K562 (cell line): ENCODE results near the gene SRBD1. TPM values are rescaled to one million over a fixed set of nuclear protein-coding genes. Genes with fewer than 3 reads are reported as not detected.

Source experiments
- ATAC-seq: fragments of 200-7000 bp; cut with Tn5 transposase; 3 replicates; pipeline ENCODE4 v1.9.1; 2020; ENCODE audit warnings: moderate library complexity
- BruUV-seq: library from RNA; stranded (reverse); fragments of 400-500 nt; replicated peaks from 2 replicates; lab custom pipeline; 2021; lab: Mats Ljungman, UMichigan
- CTCF ChIA-PET: fragments of 300-600 bp; formaldehyde crosslinking; extraction: SDS; loops from one replicate; lab custom pipeline; 2021; ENCODE audit warnings: low intra/inter-chr PET ratio; lab: Yijun Ruan, JAX
- POLR2A ChIA-PET: fragments of 300-600, 350-650 bp; sonication (Branson Sonifier 250); formaldehyde crosslinking; extraction: SDS; loops from one replicate; lab custom pipeline; 2021; ENCODE audit warnings: antibody characterized with exemption, inconsistent platforms; lab: Yijun Ruan, JAX
- DNase-seq, 4 experiments: peaks; one replicate each; pipeline versions ENCODE4 v3.0.0 to v3.0.0-alpha.2; 2011 to 2018; ENCODE audit warnings: low spot score in 3 of 4, mixed read lengths in 3 of 4; ENCODE audit errors: extremely low read depth in 1 of 4
- FAIRE-seq: peaks from 2 replicates; lab custom pipeline; 2011; peaks lifted over from hg19 to GRCh38; lab: Jason Lieb, UNC
- H2AFZ ChIP-seq: 2 replicates; pipeline ENCODE4 v1.6.0; 2011; ENCODE audit warnings: low read depth, low read length, control low read depth, inconsistent platforms
- H3K27ac ChIP-seq: fragments of 200-600 bp; 3 replicates; pipeline ENCODE4 v1.8.0; 2011; ENCODE audit warnings: low read depth, mild to moderate bottlenecking, control low read depth, inconsistent platforms, low read length, moderate library complexity, mixed read lengths; ENCODE audit errors: extremely low read depth
- H3K27me3 ChIP-seq, 2 experiments: fragments of 300-600 bp in 1 of 2; 2 replicates in 1 of 2; 3 replicates in 1 of 2; pipeline versions ENCODE4 v1.6.0 to v1.8.0; 2011; ENCODE audit warnings: inconsistent platforms in 2 of 2, low read length in 2 of 2, mild to moderate bottlenecking in 1 of 2, mixed read lengths in 1 of 2, moderate library complexity in 1 of 2; ENCODE audit not compliant: control insufficient read depth in 2 of 2, insufficient read depth in 2 of 2
- H3K36me3 ChIP-seq: fragments of 300-600 bp; 3 replicates; pipeline ENCODE4 v1.8.0; 2011; ENCODE audit warnings: mild to moderate bottlenecking, low read length, inconsistent platforms; ENCODE audit not compliant: control insufficient read depth, insufficient read depth
- H3K4me1 ChIP-seq, 2 experiments: fragments of 200-600 bp in 1 of 2; replicated peaks in 1 of 2; 2 replicates in 1 of 2; 3 replicates in 1 of 2; pipeline versions ENCODE4 v1.5.1 to v1.8.0; 2011; ENCODE audit warnings: inconsistent platforms in 2 of 2, low read length in 2 of 2, mild to moderate bottlenecking in 1 of 2, mixed read lengths in 1 of 2, moderate library complexity in 1 of 2; ENCODE audit not compliant: control insufficient read depth in 2 of 2, insufficient read depth in 2 of 2
- H3K4me2 ChIP-seq: 2 replicates; pipeline ENCODE4 v1.6.1; 2011; ENCODE audit warnings: low read length, control low read depth, inconsistent platforms, mixed read lengths; ENCODE audit not compliant: insufficient read depth
- H3K4me3 ChIP-seq: fragments of 200-600 bp; sonication (generic), shearing (Covaris generic); 2 replicates; pipeline ENCODE4 v1.5.1; 2016; ENCODE audit warnings: control low read depth, inconsistent platforms
- H3K79me2 ChIP-seq: fragments of 200-600 bp; 3 replicates; pipeline ENCODE4 v1.8.0; 2011; ENCODE audit warnings: low read length, inconsistent platforms; ENCODE audit not compliant: control insufficient read depth, insufficient read depth
- H3K9ac ChIP-seq, 2 experiments: 2 replicates each; pipeline versions ENCODE4 v1.6.0 to v1.6.1; 2011; ENCODE audit warnings: low read depth in 2 of 2, low read length in 2 of 2, control low read depth in 1 of 2, inconsistent platforms in 1 of 2, mild to moderate bottlenecking in 1 of 2, mixed read lengths in 1 of 2; ENCODE audit not compliant: insufficient read depth in 1 of 2
- H3K9me1 ChIP-seq: one replicate; pipeline ENCODE4 v1.6.0; 2011; ENCODE audit warnings: inconsistent platforms, mild to moderate bottlenecking, low read length, moderate library complexity; ENCODE audit not compliant: control insufficient read depth, insufficient read depth
- H3K9me3 ChIP-seq: replicated peaks from 2 replicates; pipeline ENCODE4 v1.5.1; 2011; ENCODE audit warnings: low read depth, low read length, inconsistent platforms; ENCODE audit not compliant: control insufficient read depth, insufficient read depth
- H4K20me1 ChIP-seq: replicated peaks from 2 replicates; pipeline ENCODE4 v1.6.1; 2011; ENCODE audit warnings: low read length, inconsistent platforms, mixed read lengths; ENCODE audit not compliant: control insufficient read depth, insufficient read depth
- CHD4 ChIP-seq: fragments of 200-600 bp; sonication (generic); IDR thresholded peaks from 3 replicates; pipeline ENCODE4 v1.6.1; 2012; ENCODE audit warnings: low read depth, mild to moderate bottlenecking, mixed read lengths, low read length, inconsistent platforms; ENCODE audit not compliant: insufficient read depth, insufficient replicate concordance, poor library complexity, severe bottlenecking
- ELF2 ChIP-seq: fragments of 250-450 bp; sonication (Bioruptor Pico); IDR thresholded peaks from 2 replicates; pipeline ENCODE4 v1.5.0; 2021; ENCODE audit warnings: mild to moderate bottlenecking
- EZH2 ChIP-seq: IDR thresholded peaks from 2 replicates; pipeline ENCODE4 v1.6.1; 2012; ENCODE audit warnings: low read depth, mild to moderate bottlenecking, inconsistent platforms, low read length, borderline replicate concordance
- GATA2 ChIP-seq: sonication (generic); formaldehyde crosslinking; IDR thresholded peaks from 2 replicates; pipeline ENCODE4 v1.4.0; 2020; ENCODE audit warnings: mild to moderate bottlenecking, missing genetic modification reagents
- HDAC6 ChIP-seq: IDR thresholded peaks from 2 replicates; pipeline ENCODE4 v1.6.1; 2012; ENCODE audit warnings: low read depth, mild to moderate bottlenecking, control low read depth, inconsistent platforms, low read length, moderate library complexity
- HIVEP1 ChIP-seq: fragments of 250-450 bp; sonication (Bioruptor Pico); IDR thresholded peaks from 2 replicates; pipeline ENCODE4 v1.4.0; 2020; ENCODE audit warnings: mild to moderate bottlenecking
- NCOA6 ChIP-seq: fragments of 450-650 bp; IDR thresholded peaks from 2 replicates; pipeline ENCODE4 v1.6.1; 2017; ENCODE audit warnings: mild to moderate bottlenecking
- PATZ1 ChIP-seq: fragments of 250-450 bp; sonication (Bioruptor Pico); IDR thresholded peaks from 2 replicates; pipeline ENCODE4 v1.5.0; 2020; ENCODE audit warnings: mild to moderate bottlenecking, borderline replicate concordance
- POLR2A ChIP-seq: fragments of 450-650 bp; conservative IDR thresholded peaks from 2 replicates; pipeline ENCODE4 v1.6.1; 2016
- RBM39 ChIP-seq: fragments of 200-400 bp; formaldehyde crosslinking; optimal IDR thresholded peaks from 2 replicates; pipeline ENCODE3; 2018; ENCODE audit warnings: low read depth, low read length
- SP1 ChIP-seq: sonication (generic); formaldehyde crosslinking; IDR thresholded peaks from 2 replicates; pipeline ENCODE4 v1.8.1; 2022; ENCODE audit warnings: mild to moderate bottlenecking, missing genetic modification reagents
- ZNF124 ChIP-seq: sonication (generic); formaldehyde crosslinking; IDR thresholded peaks from 2 replicates; pipeline ENCODE4 v1.8.1; 2022; ENCODE audit warnings: missing genetic modification reagents
- ZNF589 ChIP-seq: fragments of 200-800 bp; sonication (Bioruptor generic); IDR thresholded peaks from 2 replicates; pipeline ENCODE4 v1.6.1; 2016; ENCODE audit warnings: low read depth, missing genetic modification characterization, missing compliant biosample characterization
- WGBS: fragments of 100-300 bp; shearing (Covaris generic); methylation state at CpG from one replicate; pipeline ENCODE4 v1.1.6; 2016; ENCODE audit warnings: low coverage, mixed read lengths; ENCODE audit not compliant: insufficient coverage; ENCODE audit errors: missing lambda C conversion rate; 5-methylcytosine and 5-hydroxymethylcytosine counted together
- in situ Hi-C: fragments of 300-500 bp; cut with MboI; formaldehyde crosslinking; loops from 4 replicates; pipeline ENCODE4 v1.15.0; 2018; ENCODE audit warnings: inconsistent platforms, mixed read lengths
- intact Hi-C: fragments of 100-400 bp; cut with micrococcal nuclease; formaldehyde crosslinking; loops from 2 replicates; pipeline ENCODE4 v1.14.2; 2022
- polyA plus RNA-seq, 8 experiments: library from polyadenylated mRNA; depleted of rRNA in 4 of 8; stranded (reverse) in 5 of 8; unstranded in 3 of 8; fragments of >200 nt; fragmentation: Nextera tagmentation in 2 of 8; fragmentation: Illumina TruSeq in 1 of 8; extraction: Ambion mirVana in 2 of 8; extraction: Trizol in 1 of 8; gene quantifications; 2 replicates each; pipeline versions ENCODE4 v1.2.1 to v1.2.3, GENCODE V29; 2011 to 2014; ENCODE audit warnings: inconsistent platforms in 1 of 8, missing spikeins in 1 of 8
- total RNA-seq, 7 experiments: library from RNA; depleted of rRNA in 6 of 7; stranded (reverse); fragments of >200 nt in 6 of 7; fragmentation: Illumina TruSeq in 2 of 7; extraction: Trizol in 2 of 7; gene quantifications; 2 replicates each; pipeline versions ENCODE4 v1.2.1 to v1.2.3, GENCODE V29; 2011 to 2021; ENCODE audit warnings: low replicate concordance in 1 of 7
- TF ChIP-seq, protein P1 (sequence below): fragments of 450-650 bp; formaldehyde crosslinking; IDR thresholded peaks from 2 replicates; pipeline ENCODE4 v1.4.0; 2020; ENCODE audit warnings: mild to moderate bottlenecking, moderate library complexity
- TF ChIP-seq, protein P2 (sequence below): IDR thresholded peaks from 3 replicates; pipeline ENCODE4 v1.6.1; 2011; ENCODE audit warnings: borderline replicate concordance, mild to moderate bottlenecking, moderate library complexity; ENCODE audit not compliant: insufficient read length; ENCODE audit errors: extremely low read depth

Gene SRBD1
- total and polyA plus RNA-seq, 9 of the 15 experiments (the other 6 are each of a cell fraction or from before 2014, with no cell fraction given): 6.9 to 23.2 (median 14.7) TPM

GRCh38 chr2:45418532-45418931, 192.5 kb downstream of the SRBD1 start:
- Histone ChIP-seq H2AFZ (no peak overlapping the region), H3K27ac (no peak overlapping the region)
- ATAC-seq: no peak
- POLR2A ChIA-PET: no interaction called here
- no TSS peak for BruUV-seq
- TF ChIP-seq EZH2 (no peak), POLR2A (no peak), RBM39 (no peak), HIVEP1 (CRISPR knock-in tag) (no peak), ZNF124 (CRISPR knock-in tag) (no peak), NCOA6 (no peak), GATA2 (no peak), SP1 (CRISPR knock-in tag) (no peak), ZNF589 (no peak), HDAC6 (no peak), CHD4 (no peak), PATZ1 (CRISPR knock-in tag) (no peak), ELF2 (no peak)
- TF ChIP-seq, protein P1, sequence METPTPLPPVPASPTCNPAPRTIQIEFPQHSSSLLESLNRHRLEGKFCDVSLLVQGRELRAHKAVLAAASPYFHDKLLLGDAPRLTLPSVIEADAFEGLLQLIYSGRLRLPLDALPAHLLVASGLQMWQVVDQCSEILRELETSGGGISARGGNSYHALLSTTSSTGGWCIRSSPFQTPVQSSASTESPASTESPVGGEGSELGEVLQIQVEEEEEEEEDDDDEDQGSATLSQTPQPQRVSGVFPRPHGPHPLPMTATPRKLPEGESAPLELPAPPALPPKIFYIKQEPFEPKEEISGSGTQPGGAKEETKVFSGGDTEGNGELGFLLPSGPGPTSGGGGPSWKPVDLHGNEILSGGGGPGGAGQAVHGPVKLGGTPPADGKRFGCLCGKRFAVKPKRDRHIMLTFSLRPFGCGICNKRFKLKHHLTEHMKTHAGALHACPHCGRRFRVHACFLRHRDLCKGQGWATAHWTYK (CRISPR knock-in tag): no peak
- TF ChIP-seq, protein P2, sequence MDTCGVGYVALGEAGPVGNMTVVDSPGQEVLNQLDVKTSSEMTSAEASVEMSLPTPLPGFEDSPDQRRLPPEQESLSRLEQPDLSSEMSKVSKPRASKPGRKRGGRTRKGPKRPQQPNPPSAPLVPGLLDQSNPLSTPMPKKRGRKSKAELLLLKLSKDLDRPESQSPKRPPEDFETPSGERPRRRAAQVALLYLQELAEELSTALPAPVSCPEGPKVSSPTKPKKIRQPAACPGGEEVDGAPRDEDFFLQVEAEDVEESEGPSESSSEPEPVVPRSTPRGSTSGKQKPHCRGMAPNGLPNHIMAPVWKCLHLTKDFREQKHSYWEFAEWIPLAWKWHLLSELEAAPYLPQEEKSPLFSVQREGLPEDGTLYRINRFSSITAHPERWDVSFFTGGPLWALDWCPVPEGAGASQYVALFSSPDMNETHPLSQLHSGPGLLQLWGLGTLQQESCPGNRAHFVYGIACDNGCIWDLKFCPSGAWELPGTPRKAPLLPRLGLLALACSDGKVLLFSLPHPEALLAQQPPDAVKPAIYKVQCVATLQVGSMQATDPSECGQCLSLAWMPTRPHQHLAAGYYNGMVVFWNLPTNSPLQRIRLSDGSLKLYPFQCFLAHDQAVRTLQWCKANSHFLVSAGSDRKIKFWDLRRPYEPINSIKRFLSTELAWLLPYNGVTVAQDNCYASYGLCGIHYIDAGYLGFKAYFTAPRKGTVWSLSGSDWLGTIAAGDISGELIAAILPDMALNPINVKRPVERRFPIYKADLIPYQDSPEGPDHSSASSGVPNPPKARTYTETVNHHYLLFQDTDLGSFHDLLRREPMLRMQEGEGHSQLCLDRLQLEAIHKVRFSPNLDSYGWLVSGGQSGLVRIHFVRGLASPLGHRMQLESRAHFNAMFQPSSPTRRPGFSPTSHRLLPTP: no peak
- TF ChIP-seq, all 486 proteins: peak for 0
- Histone ChIP-seq H3K27me3 (no peaks in the 10 kb centered on the region), H3K9ac (no peak overlapping the region), H3K4me2 (no peak overlapping the region), H3K9me3 (no peaks in the 10 kb centered on the region; the same call in 1 of the 2 replicates), H3K4me3 (no peak overlapping the region), H4K20me1 (no peaks in the 10 kb centered on the region), H3K9me1 (no peaks in the 10 kb centered on the region), H3K4me1 (no peaks in the 10 kb centered on the region), H3K36me3 (peaks cover 22% of the 10 kb centered on the region), H3K79me2 (no peaks in the 10 kb centered on the region)
- DNase-seq (no peak), FAIRE-seq (no peak)
- in situ Hi-C loops: no loop called here
- intact Hi-C loops: no loop called here
- CTCF ChIA-PET: no interaction called here
- WGBS: 52% methylated on average over 3 of the region's 3 CpGs
